ENCODE results near the gene EIF3L.

- TF ChIP-seq CTCF (IDR thresholded peaks at IDR 0.05; ENCODE audit: borderline replicate concordance, extremely low read depth, low read length, poor library complexity, severe bottlenecking) (no peak), EZH2 (IDR thresholded peaks at IDR 0.05; ENCODE audit: borderline replicate concordance, low read depth, low read length, severe bottlenecking) (no peak)
Measured at GRCh38 chr22:37925767-37926166, 76.5 kb downstream of the EIF3L start.

All from DND-41 (cell line).